ENCODE results near the gene MTOR. TPM values are rescaled to one million over a fixed set of nuclear protein-coding genes. Genes with fewer than 3 reads are reported as not detected.

Gene MTOR
- total RNA-seq, 1 donor from 2014 or later = 43.6 TPM

GRCh38 chr1:11174261-11174942 is 87.9 kb downstream of the MTOR start:
- Histone ChIP-seq H2AFZ (ENCODE audit: low read depth, low read length) (no peak overlapping the region), H3K4me3 (ENCODE audit: insufficient read depth, low read depth, low read length) (no peak overlapping the region), H3K4me1 (ENCODE audit: insufficient read depth, low read length) (peaks cover 14% of the 10 kb centered on the region), H3K27ac (ENCODE audit: low read depth, low read length) (no peak overlapping the region), H3K27me3 (ENCODE audit: insufficient read depth, low read length) (no peaks in the 10 kb centered on the region), H3K36me3 (ENCODE audit: insufficient read depth, low read length) (no peaks in the 10 kb centered on the region), H3K79me2 (ENCODE audit: insufficient read depth, low read length) (no peaks in the 10 kb centered on the region), H3K9ac (ENCODE audit: low read length) (no peak overlapping the region), H3K9me3 (ENCODE audit: insufficient read depth, low read depth, low read length) (no peaks in the 10 kb centered on the region), H4K20me1 (ENCODE audit: insufficient read depth, low read length) (peaks cover 10% of the 10 kb centered on the region), H3K4me2 (ENCODE audit: low read length) (no peak overlapping the region)
- no peaks in the 10 kb centered on the region for H3K27me3 Mint-ChIP-seq (ENCODE audit: low read depth, unreplicated experiment)
- peaks cover 3% of the 10 kb centered on the region for H3K36me3 Mint-ChIP-seq (ENCODE audit: low read depth, unreplicated experiment)
- H3K9me3 Mint-ChIP-seq (ENCODE audit: unreplicated experiment) = no peaks in the 10 kb centered on the region
- DNase-seq (ENCODE audit: low read depth) (no peak), FAIRE-seq (peak; percentile 13)
- no peak for TF ChIP-seq EZH2 (IDR thresholded peaks at IDR 0.05; ENCODE audit: insufficient read depth, low read length)
- TF ChIP-seq CTCF (IDR thresholded peaks at IDR 0.05; ENCODE audit: insufficient read depth, low read depth, low read length) = no peak
- peaks cover 49% of the 10 kb centered on the region for H3K4me1 Mint-ChIP-seq (ENCODE audit: low read depth, unreplicated experiment)
- H3K4me3 Mint-ChIP-seq (ENCODE audit: unreplicated experiment) = no peak overlapping the region
- H3K27ac Mint-ChIP-seq (ENCODE audit: unreplicated experiment) = peak overlapping the region; percentile 89

GRCh38 chr1:11170102-11170501 is 92.2 kb downstream of the MTOR start:
- no peaks in the 10 kb centered on the region for H3K27me3 Mint-ChIP-seq (ENCODE audit: low read depth, unreplicated experiment)
- H2AFZ ChIP-seq (ENCODE audit: low read depth, low read length) = no peak overlapping the region
- no peak overlapping the region for H3K27ac ChIP-seq (ENCODE audit: low read depth, low read length)
- peaks cover 13% of the 10 kb centered on the region for H4K20me1 ChIP-seq (ENCODE audit: insufficient read depth, low read length)
- H3K4me2 ChIP-seq (ENCODE audit: low read length) = no peak overlapping the region
- no peaks in the 10 kb centered on the region for H3K9me3 ChIP-seq (ENCODE audit: insufficient read depth, low read depth, low read length)
- no peak for FAIRE-seq
- peak overlapping the region; percentile 47 for H3K27ac Mint-ChIP-seq (ENCODE audit: unreplicated experiment)
- no peak for TF ChIP-seq CTCF (IDR thresholded peaks at IDR 0.05; ENCODE audit: insufficient read depth, low read depth, low read length)
- no peak for TF ChIP-seq EZH2 (IDR thresholded peaks at IDR 0.05; ENCODE audit: insufficient read depth, low read length)
- H3K9me3 Mint-ChIP-seq (ENCODE audit: unreplicated experiment) = no peaks in the 10 kb centered on the region
- no peak overlapping the region for H3K4me3 Mint-ChIP-seq (ENCODE audit: unreplicated experiment)
- no peak for DNase-seq (ENCODE audit: low read depth)
- H3K4me1 Mint-ChIP-seq (ENCODE audit: low read depth, unreplicated experiment) = peaks cover 14% of the 10 kb centered on the region
- H3K36me3 ChIP-seq (ENCODE audit: insufficient read depth, low read length) = no peaks in the 10 kb centered on the region
- no peaks in the 10 kb centered on the region for H3K4me1 ChIP-seq (ENCODE audit: insufficient read depth, low read length)
- no peaks in the 10 kb centered on the region for H3K27me3 ChIP-seq (ENCODE audit: insufficient read depth, low read length)
- H3K4me3 ChIP-seq (ENCODE audit: insufficient read depth, low read depth, low read length) = no peak overlapping the region
- peaks cover 11% of the 10 kb centered on the region for H3K36me3 Mint-ChIP-seq (ENCODE audit: low read depth, unreplicated experiment)
- H3K79me2 ChIP-seq (ENCODE audit: insufficient read depth, low read length) = no peaks in the 10 kb centered on the region
- H3K9ac ChIP-seq (ENCODE audit: low read length) = no peak overlapping the region

- Histone ChIP-seq H3K4me2 (ENCODE audit: low read length) (no peak overlapping the region), H3K9ac (ENCODE audit: low read length) (no peak overlapping the region), H3K27me3 (ENCODE audit: insufficient read depth, low read length) (no peaks in the 10 kb centered on the region), H3K4me3 (ENCODE audit: insufficient read depth, low read depth, low read length) (no peak overlapping the region), H3K79me2 (ENCODE audit: insufficient read depth, low read length) (no peaks in the 10 kb centered on the region), H3K27ac (ENCODE audit: low read depth, low read length) (no peak overlapping the region), H2AFZ (ENCODE audit: low read depth, low read length) (no peak overlapping the region), H3K4me1 (ENCODE audit: insufficient read depth, low read length) (no peaks in the 10 kb centered on the region), H4K20me1 (ENCODE audit: insufficient read depth, low read length) (peaks cover 13% of the 10 kb centered on the region), H3K9me3 (ENCODE audit: insufficient read depth, low read depth, low read length) (no peaks in the 10 kb centered on the region), H3K36me3 (ENCODE audit: insufficient read depth, low read length) (no peaks in the 10 kb centered on the region)
- DNase-seq (ENCODE audit: low read depth) (no peak), FAIRE-seq (no peak)
- H3K9me3 Mint-ChIP-seq (ENCODE audit: unreplicated experiment) = no peaks in the 10 kb centered on the region
- no peak overlapping the region for H3K27ac Mint-ChIP-seq (ENCODE audit: unreplicated experiment)
- H3K27me3 Mint-ChIP-seq (ENCODE audit: low read depth, unreplicated experiment) = no peaks in the 10 kb centered on the region
- no peak for TF ChIP-seq EZH2 (IDR thresholded peaks at IDR 0.05; ENCODE audit: insufficient read depth, low read length)
- TF ChIP-seq CTCF (IDR thresholded peaks at IDR 0.05; ENCODE audit: insufficient read depth, low read depth, low read length) = no peak
- H3K36me3 Mint-ChIP-seq (ENCODE audit: low read depth, unreplicated experiment) = peaks cover 11% of the 10 kb centered on the region
- H3K4me3 Mint-ChIP-seq (ENCODE audit: unreplicated experiment) = no peak overlapping the region
- peaks cover 11% of the 10 kb centered on the region for H3K4me1 Mint-ChIP-seq (ENCODE audit: low read depth, unreplicated experiment)
Measured at GRCh38 chr1:11169202-11169601, 93.1 kb downstream of the MTOR start.
